ENCODE results near the gene PCOLCE2.

GRCh38 chr3:142802891-142803290 lies 86.0 kb downstream of the PCOLCE2 start:
- TF ChIP-seq CTCF (IDR thresholded peaks at IDR 0.05) (no peak), POLR2A (IDR thresholded peaks at IDR 0.05) (no peak)
